ENCODE results near the gene LPAR1.

The LPAR1 gene

GRCh38 chr9:111068383-111068730 lies 30.1 kb upstream of the LPAR1 start:
- Histone ChIP-seq H3K27me3 (ENCODE audit: low read depth, low read length) (no peaks in the 10 kb centered on the region), H3K27ac (ENCODE audit: low read length) (no peak overlapping the region), H4K20me1 (ENCODE audit: insufficient read depth, low read length) (no peaks in the 10 kb centered on the region), H3K4me2 (ENCODE audit: low read length) (no peak overlapping the region), H3K9ac (ENCODE audit: low read length) (no peak overlapping the region), H3K36me3 (replicated peaks; ENCODE audit: low read depth, low read length) (no peaks in the 10 kb centered on the region), H3K4me3 (ENCODE audit: low read length) (no peak overlapping the region), H3K4me1 (ENCODE audit: low read length) (peaks cover 32% of the 10 kb centered on the region), H2AFZ (ENCODE audit: low read depth, low read length) (no peak overlapping the region), H3K79me2 (ENCODE audit: low read length) (no peaks in the 10 kb centered on the region), H3K9me3 (ENCODE audit: insufficient read depth, low read length) (no peaks in the 10 kb centered on the region)
- TF ChIP-seq CTCF (IDR thresholded peaks at IDR 0.05; ENCODE audit: low read depth, low read length) (no peak), EZH2phosphoT487 (IDR thresholded peaks at IDR 0.05; ENCODE audit: low read depth) (no peak)

GRCh38 chr9:111066468-111066867 lies 28.2 kb upstream of the LPAR1 start:
- Histone ChIP-seq H3K79me2 (ENCODE audit: low read length) (no peaks in the 10 kb centered on the region), H3K4me3 (ENCODE audit: low read length) (no peak overlapping the region), H2AFZ (ENCODE audit: low read depth, low read length) (no peak overlapping the region), H3K27me3 (ENCODE audit: low read depth, low read length) (no peaks in the 10 kb centered on the region), H3K9me3 (ENCODE audit: insufficient read depth, low read length) (no peaks in the 10 kb centered on the region), H3K4me1 (ENCODE audit: low read length) (peaks cover 32% of the 10 kb centered on the region), H3K9ac (ENCODE audit: low read length) (no peak overlapping the region), H4K20me1 (ENCODE audit: insufficient read depth, low read length) (no peaks in the 10 kb centered on the region), H3K4me2 (ENCODE audit: low read length) (no peak overlapping the region), H3K27ac (ENCODE audit: low read length) (no peak overlapping the region), H3K36me3 (replicated peaks; ENCODE audit: low read depth, low read length) (no peaks in the 10 kb centered on the region)
- TF ChIP-seq EZH2phosphoT487 (IDR thresholded peaks at IDR 0.05; ENCODE audit: low read depth), result no peak
- TF ChIP-seq CTCF (IDR thresholded peaks at IDR 0.05; ENCODE audit: low read depth, low read length), result no peak

GRCh38 chr9:111065414-111065813 lies 27.1 kb upstream of the LPAR1 start:
- no peaks in the 10 kb centered on the region for H3K27me3 ChIP-seq (ENCODE audit: low read depth, low read length)
- H3K4me1 ChIP-seq (ENCODE audit: low read length), result peaks cover 27% of the 10 kb centered on the region
- H3K4me3 ChIP-seq (ENCODE audit: low read length), result peak overlapping the region; percentile 39
- no peaks in the 10 kb centered on the region for H3K79me2 ChIP-seq (ENCODE audit: low read length)
- TF ChIP-seq EZH2phosphoT487 (IDR thresholded peaks at IDR 0.05; ENCODE audit: low read depth), result no peak
- TF ChIP-seq CTCF (IDR thresholded peaks at IDR 0.05; ENCODE audit: low read depth, low read length), result no peak
- no peaks in the 10 kb centered on the region for H4K20me1 ChIP-seq (ENCODE audit: insufficient read depth, low read length)
- no peak overlapping the region for H3K9ac ChIP-seq (ENCODE audit: low read length)
- peak overlapping the region; percentile 58 for H2AFZ ChIP-seq (ENCODE audit: low read depth, low read length)
- peak overlapping the region; percentile 64 for H3K4me2 ChIP-seq (ENCODE audit: low read length)
- H3K9me3 ChIP-seq (ENCODE audit: insufficient read depth, low read length), result no peaks in the 10 kb centered on the region
- no peaks in the 10 kb centered on the region for H3K36me3 ChIP-seq (replicated peaks; ENCODE audit: low read depth, low read length)
- no peak overlapping the region for H3K27ac ChIP-seq (ENCODE audit: low read length)

- no peaks in the 10 kb centered on the region for H3K36me3 ChIP-seq (replicated peaks; ENCODE audit: low read depth, low read length)
- no peaks in the 10 kb centered on the region for H3K79me2 ChIP-seq (ENCODE audit: low read length)
- H4K20me1 ChIP-seq (ENCODE audit: insufficient read depth, low read length), result no peaks in the 10 kb centered on the region
- H3K4me1 ChIP-seq (ENCODE audit: low read length), result peaks cover 25% of the 10 kb centered on the region
- H3K4me3 ChIP-seq (ENCODE audit: low read length), result peak overlapping the region; percentile 13; the same call in 1 of the 2 replicates
- H3K27ac ChIP-seq (ENCODE audit: low read length), result no peak overlapping the region
- H2AFZ ChIP-seq (ENCODE audit: low read depth, low read length), result no peak overlapping the region
- no peak for TF ChIP-seq EZH2phosphoT487 (IDR thresholded peaks at IDR 0.05; ENCODE audit: low read depth)
- no peak for TF ChIP-seq CTCF (IDR thresholded peaks at IDR 0.05; ENCODE audit: low read depth, low read length)
- H3K9me3 ChIP-seq (ENCODE audit: insufficient read depth, low read length), result no peaks in the 10 kb centered on the region
- H3K9ac ChIP-seq (ENCODE audit: low read length), result no peak overlapping the region
- no peaks in the 10 kb centered on the region for H3K27me3 ChIP-seq (ENCODE audit: low read depth, low read length)
- peak overlapping the region; percentile 64 for H3K4me2 ChIP-seq (ENCODE audit: low read length)
Observed at GRCh38 chr9:111064160-111064837, 26.0 kb upstream of the LPAR1 start.
